ENCODE measurements around the gene WNT9B.

WNT9B gene

GRCh38 chr17:46842835-46843234 is 8.5 kb upstream of the WNT9B start:
- Histone ChIP-seq H3K27me3 (ENCODE audit: insufficient read depth, low read length) (peaks cover 40% of the 10 kb centered on the region), H3K4me1 (ENCODE audit: insufficient read depth, low read length) (no peaks in the 10 kb centered on the region), H3K9me3 (ENCODE audit: insufficient read depth, low read depth, low read length) (peaks cover 9% of the 10 kb centered on the region; the same call in 1 of the 2 replicates), H3K36me3 (ENCODE audit: insufficient read depth, low read depth, low read length) (no peaks in the 10 kb centered on the region), H3K4me3 (ENCODE audit: low read length) (no peak overlapping the region), H3K27ac (ENCODE audit: low read length) (no peak overlapping the region), H3K9ac (ENCODE audit: low read depth, low read length) (no peak overlapping the region)

- H3K9ac ChIP-seq (ENCODE audit: low read depth, low read length): no peak overlapping the region
Observed at GRCh38 chr17:46847204-46848191, 3.9 kb upstream of the WNT9B start.

GRCh38 chr17:46848534-46848933 is 2.8 kb upstream of the WNT9B start:
- H3K4me3 ChIP-seq (ENCODE audit: low read length): no peak overlapping the region
- H3K4me1 ChIP-seq (ENCODE audit: insufficient read depth, low read length): no peaks in the 10 kb centered on the region
- H3K36me3 ChIP-seq (ENCODE audit: insufficient read depth, low read depth, low read length): no peaks in the 10 kb centered on the region
- H3K9ac ChIP-seq (ENCODE audit: low read depth, low read length): no peak overlapping the region
- H3K27me3 ChIP-seq (ENCODE audit: insufficient read depth, low read length): peaks cover 71% of the 10 kb centered on the region
- no peaks in the 10 kb centered on the region for H3K9me3 ChIP-seq (ENCODE audit: insufficient read depth, low read depth, low read length)
- no peak overlapping the region for H3K27ac ChIP-seq (ENCODE audit: low read length)

More at GRCh38 chr17:46847204-46848191, 3.9 kb upstream of the WNT9B start:
- H3K4me3 ChIP-seq (ENCODE audit: low read length): no peak overlapping the region
- no peaks in the 10 kb centered on the region for H3K4me1 ChIP-seq (ENCODE audit: insufficient read depth, low read length)
- no peak overlapping the region for H3K27ac ChIP-seq (ENCODE audit: low read length)
- peaks cover 9% of the 10 kb centered on the region; the same call in 1 of the 2 replicates for H3K9me3 ChIP-seq (ENCODE audit: insufficient read depth, low read depth, low read length)
- H3K27me3 ChIP-seq (ENCODE audit: insufficient read depth, low read length): peaks cover 64% of the 10 kb centered on the region
- H3K36me3 ChIP-seq (ENCODE audit: insufficient read depth, low read depth, low read length): no peaks in the 10 kb centered on the region

GRCh38 chr17:46850688-46851028 is 725 bp upstream of the WNT9B start:
- Histone ChIP-seq H3K36me3 (ENCODE audit: insufficient read depth, low read depth, low read length) (no peaks in the 10 kb centered on the region), H3K9me3 (ENCODE audit: insufficient read depth, low read depth, low read length) (no peaks in the 10 kb centered on the region), H3K9ac (ENCODE audit: low read depth, low read length) (no peak overlapping the region), H3K4me3 (ENCODE audit: low read length) (peak overlapping the region; percentile 74), H3K4me1 (ENCODE audit: insufficient read depth, low read length) (no peaks in the 10 kb centered on the region), H3K27me3 (ENCODE audit: insufficient read depth, low read length) (peaks cover 88% of the 10 kb centered on the region), H3K27ac (ENCODE audit: low read length) (no peak overlapping the region)

GRCh38 chr17:46853896-46854444 is 2.6 kb downstream of the WNT9B start:
- Histone ChIP-seq H3K27me3 (ENCODE audit: insufficient read depth, low read length) (peaks cover 60% of the 10 kb centered on the region), H3K27ac (ENCODE audit: low read length) (no peak overlapping the region), H3K4me1 (ENCODE audit: insufficient read depth, low read length) (no peaks in the 10 kb centered on the region), H3K9ac (ENCODE audit: low read depth, low read length) (no peak overlapping the region), H3K4me3 (ENCODE audit: low read length) (no peak overlapping the region), H3K36me3 (ENCODE audit: insufficient read depth, low read depth, low read length) (no peaks in the 10 kb centered on the region), H3K9me3 (ENCODE audit: insufficient read depth, low read depth, low read length) (no peaks in the 10 kb centered on the region)

GRCh38 chr17:46854515-46854914 is 3.1 kb downstream of the WNT9B start:
- Histone ChIP-seq H3K27me3 (ENCODE audit: insufficient read depth, low read length) (peaks cover 55% of the 10 kb centered on the region), H3K4me3 (ENCODE audit: low read length) (no peak overlapping the region), H3K36me3 (ENCODE audit: insufficient read depth, low read depth, low read length) (no peaks in the 10 kb centered on the region), H3K9me3 (ENCODE audit: insufficient read depth, low read depth, low read length) (no peaks in the 10 kb centered on the region), H3K4me1 (ENCODE audit: insufficient read depth, low read length) (no peaks in the 10 kb centered on the region), H3K27ac (ENCODE audit: low read length) (no peak overlapping the region), H3K9ac (ENCODE audit: low read depth, low read length) (no peak overlapping the region)

GRCh38 chr17:46854948-46855347 is 3.6 kb downstream of the WNT9B start:
- Histone ChIP-seq H3K27me3 (ENCODE audit: insufficient read depth, low read length) (peaks cover 51% of the 10 kb centered on the region), H3K27ac (ENCODE audit: low read length) (no peak overlapping the region), H3K9ac (ENCODE audit: low read depth, low read length) (no peak overlapping the region), H3K9me3 (ENCODE audit: insufficient read depth, low read depth, low read length) (no peaks in the 10 kb centered on the region), H3K4me1 (ENCODE audit: insufficient read depth, low read length) (no peaks in the 10 kb centered on the region), H3K4me3 (ENCODE audit: low read length) (no peak overlapping the region), H3K36me3 (ENCODE audit: insufficient read depth, low read depth, low read length) (no peaks in the 10 kb centered on the region)

- Histone ChIP-seq H3K4me3 (ENCODE audit: low read length) (no peak overlapping the region), H3K36me3 (ENCODE audit: insufficient read depth, low read depth, low read length) (no peaks in the 10 kb centered on the region), H3K4me1 (ENCODE audit: insufficient read depth, low read length) (no peaks in the 10 kb centered on the region), H3K9ac (ENCODE audit: low read depth, low read length) (no peak overlapping the region), H3K27ac (ENCODE audit: low read length) (no peak overlapping the region), H3K9me3 (ENCODE audit: insufficient read depth, low read depth, low read length) (no peaks in the 10 kb centered on the region), H3K27me3 (ENCODE audit: insufficient read depth, low read length) (peaks cover 27% of the 10 kb centered on the region)
Observed at GRCh38 chr17:46857600-46857999, 6.2 kb downstream of the WNT9B start.

GRCh38 chr17:46859996-46860395 is 8.6 kb downstream of the WNT9B start:
- peaks cover 3% of the 10 kb centered on the region; the same call in 1 of the 2 replicates for H3K4me1 ChIP-seq (ENCODE audit: insufficient read depth, low read length)
- H3K9ac ChIP-seq (ENCODE audit: low read depth, low read length): no peak overlapping the region
- no peaks in the 10 kb centered on the region for H3K36me3 ChIP-seq (ENCODE audit: insufficient read depth, low read depth, low read length)
- no peaks in the 10 kb centered on the region for H3K9me3 ChIP-seq (ENCODE audit: insufficient read depth, low read depth, low read length)
- H3K27ac ChIP-seq (ENCODE audit: low read length): no peak overlapping the region
- H3K27me3 ChIP-seq (ENCODE audit: insufficient read depth, low read length): peaks cover 9% of the 10 kb centered on the region; the same call in 1 of the 2 replicates
- H3K4me3 ChIP-seq (ENCODE audit: low read length): no peak overlapping the region

- Histone ChIP-seq H3K36me3 (ENCODE audit: insufficient read depth, low read depth, low read length) (no peaks in the 10 kb centered on the region), H3K27ac (ENCODE audit: low read length) (no peak overlapping the region), H3K9me3 (ENCODE audit: insufficient read depth, low read depth, low read length) (no peaks in the 10 kb centered on the region), H3K4me3 (ENCODE audit: low read length) (no peak overlapping the region), H3K9ac (ENCODE audit: low read depth, low read length) (no peak overlapping the region), H3K4me1 (ENCODE audit: insufficient read depth, low read length) (peaks cover 5% of the 10 kb centered on the region; the same call in 1 of the 2 replicates), H3K27me3 (ENCODE audit: insufficient read depth, low read length) (peaks cover 3% of the 10 kb centered on the region; the same call in 1 of the 2 replicates)
Observed at GRCh38 chr17:46862949-46863348, 11.6 kb downstream of the WNT9B start.

- H3K36me3 ChIP-seq (ENCODE audit: insufficient read depth, low read depth, low read length): no peaks in the 10 kb centered on the region
- peaks cover 3% of the 10 kb centered on the region; the same call in 1 of the 2 replicates for H3K27me3 ChIP-seq (ENCODE audit: insufficient read depth, low read length)
- H3K9ac ChIP-seq (ENCODE audit: low read depth, low read length): no peak overlapping the region
- no peak overlapping the region for H3K4me3 ChIP-seq (ENCODE audit: low read length)
- H3K4me1 ChIP-seq (ENCODE audit: insufficient read depth, low read length): peaks cover 5% of the 10 kb centered on the region; the same call in 1 of the 2 replicates
- no peaks in the 10 kb centered on the region for H3K9me3 ChIP-seq (ENCODE audit: insufficient read depth, low read depth, low read length)
- no peak overlapping the region for H3K27ac ChIP-seq (ENCODE audit: low read length)
Observed at GRCh38 chr17:46863383-46864121, 12.2 kb downstream of the WNT9B start.

Data from iPS-20b (cell line).